HFF-Myc (cell line): ENCODE measurements around the gene LUC7L2.
"Not testable (repeated sequence)": the region's sequence is repeated elsewhere in the genome, so short reads cannot be mapped to it uniquely, and the experiment has no call there.

ENCODE experiments used
- DNase-seq: peaks from one replicate; pipeline ENCODE4 v3.0.0-alpha.2; 2011; ENCODE audit warnings: low read depth; ENCODE audit errors: extremely low read depth
- H3K4me3 ChIP-seq: replicated peaks from 2 replicates; pipeline ENCODE4 v1.5.1; 2011; ENCODE audit warnings: low read depth, mild to moderate bottlenecking, control low read depth, low read length
- CTCF ChIP-seq: IDR thresholded peaks from 2 replicates; pipeline ENCODE4 v1.5.1; 2012; ENCODE audit warnings: mild to moderate bottlenecking, low read depth, low read length, control low read depth; ENCODE audit errors: missing control alignments

Gene LUC7L2

GRCh38 chr7:139421123-139421522 lies 61.4 kb downstream of the LUC7L2 start:
- no peak for DNase-seq
- no peak for TF ChIP-seq CTCF
- no peak overlapping the region for H3K4me3 ChIP-seq

GRCh38 chr7:139422126-139422525 lies 62.4 kb downstream of the LUC7L2 start:
- H3K4me3 ChIP-seq: no peak overlapping the region
- DNase-seq: no peak
- TF ChIP-seq CTCF: no peak

GRCh38 chr7:139423091-139423490 lies 63.4 kb downstream of the LUC7L2 start:
- no peak overlapping the region for H3K4me3 ChIP-seq
- no peak for DNase-seq
- TF ChIP-seq CTCF: no peak

GRCh38 chr7:139424004-139424403 lies 64.3 kb downstream of the LUC7L2 start:
- no peak for TF ChIP-seq CTCF
- no peak for DNase-seq
- H3K4me3 ChIP-seq: no peak overlapping the region

- DNase-seq: not testable (repeated sequence)
Measured at GRCh38 chr7:139425701-139426100, 66.0 kb downstream of the LUC7L2 start.

GRCh38 chr7:139426258-139427028 lies 66.7 kb downstream of the LUC7L2 start:
- TF ChIP-seq CTCF: no peak
- DNase-seq: no peak
- H3K4me3 ChIP-seq: no peak overlapping the region

More at GRCh38 chr7:139425701-139426100, 66.0 kb downstream of the LUC7L2 start:
- not testable (repeated sequence) for H3K4me3 ChIP-seq

GRCh38 chr7:139427029-139427420 lies 67.3 kb downstream of the LUC7L2 start:
- no peak for DNase-seq
- TF ChIP-seq CTCF: no peak
- no peak overlapping the region for H3K4me3 ChIP-seq
